Pancreas (tissue), 10 donors: ENCODE data around the gene PCP4. TPM values are rescaled to one million over a fixed set of nuclear protein-coding genes. Genes with fewer than 3 reads are reported as not detected.

ENCODE experiments used
- ATAC-seq, 4 donors: fragments of 200-7000 bp; cut with Tn5 transposase; one replicate each; pipeline versions ENCODE4 v1.8.0 to v1.9.1; 2020; ENCODE audit warnings: mild to moderate bottlenecking in 4 of 4, moderate library complexity in 4 of 4
- DNase-seq, 6 donors: peaks; one replicate each; pipeline ENCODE4 v3.0.0-alpha.2; 2020
- FAIRE-seq: peaks from 2 replicates; lab custom pipeline; 2012; peaks lifted over from hg19 to GRCh38; lab: Jason Lieb, UNC
- H3K27ac ChIP-seq, 4 donors: fragments of 200-600 bp; sonication (generic); 1 replicate in 3 of 4; 2 replicates in 1 of 4; pipeline versions ENCODE4 v1.5.0 to v1.8.0; 2020
- H3K27me3 ChIP-seq, 4 donors: fragments of 200-600 bp; one replicate each; pipeline ENCODE4 v1.8.0; 2021
- H3K36me3 ChIP-seq, 3 donors: fragments of 200-600 bp; sonication (generic) in 1 of 3; one replicate each; pipeline versions ENCODE4 v1.5.0 to v1.8.0; 2020 to 2021
- H3K4me1 ChIP-seq, 3 donors: fragments of 200-600 bp; one replicate each; pipeline ENCODE4 v1.8.0; 2021
- H3K4me3 ChIP-seq, 4 donors: fragments of 200-600 bp; sonication (generic) in 2 of 4; one replicate each; pipeline versions ENCODE4 v1.5.0 to v1.8.0; 2020 to 2021
- H3K9me3 ChIP-seq, 4 donors: fragments of 200-600 bp; one replicate each; pipeline ENCODE4 v1.8.0; 2021
- CTCF ChIP-seq, 4 donors: fragments of 200-600 bp; sonication (generic) in 3 of 4; IDR thresholded peaks; one replicate each; pipeline versions ENCODE4 v1.5.0 to v1.8.0; 2021; ENCODE audit warnings: antibody characterized with exemption in 4 of 4
- WGBS, 2 donors: extraction: QIAGEN DNeasy Blood & Tissue Kit; methylation state at CpG; one replicate each; pipeline ENCODE4 v1.1.7; 2013; 5-methylcytosine and 5-hydroxymethylcytosine counted together
- intact Hi-C, 3 donors: fragments of 100-400 bp; cut with DNase I; formaldehyde crosslinking; loops; one replicate each; pipeline versions ENCODE4 v1.11.1 to v1.14.2; 2022
- polyA plus RNA-seq, 2 donors: library from polyadenylated mRNA; stranded (reverse); fragments of 200-250 nt; gene quantifications; one replicate each; pipeline ENCODE4 v1.2.3, GENCODE V29; 2013
- total RNA-seq, 6 donors: library from RNA; stranded (reverse); fragmentation: NEBNext Ultra II Directional in 4 of 6; extraction: Animal tissue kit (Norgen Biotek cat#: 25700) in 4 of 6; gene quantifications; one replicate each; pipeline versions ENCODE4 v1.2.1 to v1.2.4, GENCODE V29; 2021 to 2023
- donor health status: healthy with polysubstance abuse.
- donor health status: DM: no; HTN: no; CAD: no; lungs with moderate emphysema.
- donor health status: DM: no; HTN: no; CAD: no.
- donor health status: control.
- donor health status: control.
- donor health status: Bipolar disorder and iron deficiency.
- donor health status: DM: yes; HTN: yes; CAD: no.
- donor health status: DM: no; HTN: no; CAD: no.
- donor health status: DM: no; HTN: no; CAD: no.
- donor health status: DM: yes; HTN: yes; CAD: no.

PCP4 gene
- total and polyA plus RNA-seq, 8 donors, result 0.92 to 47.1 (median 3.4) TPM

DNA sequence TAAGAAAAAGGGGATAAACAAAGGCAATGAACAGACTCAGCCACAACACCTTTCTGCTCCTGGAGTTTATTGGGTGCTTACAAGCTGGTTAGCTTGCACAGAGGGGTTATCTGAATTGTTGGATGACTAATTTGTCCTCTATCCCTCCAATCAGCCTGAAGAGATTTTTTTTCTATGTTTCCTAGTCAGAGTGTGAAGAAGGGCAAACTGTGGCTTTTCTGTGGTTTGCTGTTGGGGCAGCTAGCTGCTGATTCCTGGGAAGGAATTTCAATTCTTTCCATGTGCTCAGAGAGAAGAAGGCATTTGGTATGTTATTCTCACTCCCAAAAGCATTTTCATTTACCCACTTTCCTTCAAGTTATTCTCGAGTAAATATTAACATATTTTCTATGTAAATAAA, 48.6 kb downstream of the PCP4 start:
- H3K4me1 ChIP-seq, result no peaks in the 10 kb centered on the region
- no peak for ATAC-seq
- H3K4me3 ChIP-seq, result no peak overlapping the region
- no peak for DNase-seq
- no peaks in the 10 kb centered on the region for H3K36me3 ChIP-seq
- 49 to 60% methylated on average over 1 of the region's 1 CpG for WGBS, 2 donors
- no peaks in the 10 kb centered on the region for H3K9me3 ChIP-seq
- intact Hi-C loops, result no loop called here
- H3K27me3 ChIP-seq, result no peaks in the 10 kb centered on the region
- TF ChIP-seq CTCF (IDR thresholded peaks at IDR 0.05), result no peak
- H3K27ac ChIP-seq, result no peak overlapping the region
- FAIRE-seq, result no peak

- no peak for FAIRE-seq
- 51 to 60% methylated on average over 4 of the region's 4 CpGs for WGBS, 2 donors
Measured at GRCh38 chr21:39918558-39918957, 51.3 kb downstream of the PCP4 start.

GRCh38 chr21:39923476-39923875, 56.2 kb downstream of the PCP4 start:
- FAIRE-seq, result no peak
- no peak overlapping the region for H3K27ac ChIP-seq
- no peaks in the 10 kb centered on the region for H3K9me3 ChIP-seq
- H3K4me1 ChIP-seq, result no peaks in the 10 kb centered on the region
- TF ChIP-seq CTCF (IDR thresholded peaks at IDR 0.05), result no peak
- intact Hi-C loops, result no loop called here
- no peaks in the 10 kb centered on the region for H3K36me3 ChIP-seq
- WGBS, 2 donors, result 80 to 83% methylated on average over 10 of the region's 10 CpGs
- no peak for ATAC-seq
- H3K4me3 ChIP-seq, result no peak overlapping the region
- H3K27me3 ChIP-seq, result no peaks in the 10 kb centered on the region
- no peak for DNase-seq

More at GRCh38 chr21:39918558-39918957, 51.3 kb downstream of the PCP4 start:
- intact Hi-C loops, result no loop called here
- H3K27me3 ChIP-seq, result no peaks in the 10 kb centered on the region
- ATAC-seq, result no peak
- no peaks in the 10 kb centered on the region for H3K4me1 ChIP-seq
- no peaks in the 10 kb centered on the region for H3K36me3 ChIP-seq
- no peak for DNase-seq
- H3K4me3 ChIP-seq, result no peak overlapping the region
- no peaks in the 10 kb centered on the region for H3K9me3 ChIP-seq
- H3K27ac ChIP-seq, result no peak overlapping the region
- TF ChIP-seq CTCF (IDR thresholded peaks at IDR 0.05), result no peak

- ATAC-seq (peak in 3 of 4 donors; percentile 81 to 86 (median 81)), DNase-seq (peak in 4 of 6 donors; percentile 23 to 70 (median 58)), FAIRE-seq (no peak)
- no peak for TF ChIP-seq CTCF (IDR thresholded peaks at IDR 0.05)
- no peaks in the 10 kb centered on the region for H3K36me3 ChIP-seq
- WGBS, 2 donors, result 45 to 48% methylated on average over 8 of the region's 8 CpGs
- H3K4me3 ChIP-seq, result no peak overlapping the region
- peak overlapping the region in 3 of 4 donors; percentile 42 to 56 (median 49) for H3K27ac ChIP-seq
- no peaks in the 10 kb centered on the region for H3K4me1 ChIP-seq
- intact Hi-C loops, result no loop called here
- no peaks in the 10 kb centered on the region for H3K9me3 ChIP-seq
- no peaks in the 10 kb centered on the region for H3K27me3 ChIP-seq
Measured at GRCh38 chr21:39924577-39925308, 57.5 kb downstream of the PCP4 start.

- Histone ChIP-seq H3K4me1 (no peaks in the 10 kb centered on the region), H3K27ac (no peak overlapping the region), H3K36me3 (no peaks in the 10 kb centered on the region), H3K27me3 (no peaks in the 10 kb centered on the region), H3K4me3 (no peak overlapping the region), H3K9me3 (no peaks in the 10 kb centered on the region)
- DNase-seq, result peak in 3 of 6 donors; percentile 12 to 50 (median 26)
- peak in 2 of 4 donors; percentile 53 to 57 for ATAC-seq
- no peak for FAIRE-seq
- WGBS, 2 donors, result 27 to 30% methylated on average over 2 of the region's 2 CpGs
- no peak for TF ChIP-seq CTCF (IDR thresholded peaks at IDR 0.05)
- intact Hi-C loops, result no loop called here
Measured at GRCh38 chr21:39927304-39927886, 60.2 kb downstream of the PCP4 start.
